ENCODE results near the gene TBC1D9B. TPM values are rescaled to one million over a fixed set of nuclear protein-coding genes. Genes with fewer than 3 reads are reported as not detected.

Gene TBC1D9B
- total RNA-seq = 75.1 TPM

GRCh38 chr5:179907556-179908324 is at the start of gene TBC1D9B:
Gene TBC1D9B, minus strand, starts transcription at chr5:179907897. Its CDS starts 76 bp downstream, at chr5:179907821.

DNA sequence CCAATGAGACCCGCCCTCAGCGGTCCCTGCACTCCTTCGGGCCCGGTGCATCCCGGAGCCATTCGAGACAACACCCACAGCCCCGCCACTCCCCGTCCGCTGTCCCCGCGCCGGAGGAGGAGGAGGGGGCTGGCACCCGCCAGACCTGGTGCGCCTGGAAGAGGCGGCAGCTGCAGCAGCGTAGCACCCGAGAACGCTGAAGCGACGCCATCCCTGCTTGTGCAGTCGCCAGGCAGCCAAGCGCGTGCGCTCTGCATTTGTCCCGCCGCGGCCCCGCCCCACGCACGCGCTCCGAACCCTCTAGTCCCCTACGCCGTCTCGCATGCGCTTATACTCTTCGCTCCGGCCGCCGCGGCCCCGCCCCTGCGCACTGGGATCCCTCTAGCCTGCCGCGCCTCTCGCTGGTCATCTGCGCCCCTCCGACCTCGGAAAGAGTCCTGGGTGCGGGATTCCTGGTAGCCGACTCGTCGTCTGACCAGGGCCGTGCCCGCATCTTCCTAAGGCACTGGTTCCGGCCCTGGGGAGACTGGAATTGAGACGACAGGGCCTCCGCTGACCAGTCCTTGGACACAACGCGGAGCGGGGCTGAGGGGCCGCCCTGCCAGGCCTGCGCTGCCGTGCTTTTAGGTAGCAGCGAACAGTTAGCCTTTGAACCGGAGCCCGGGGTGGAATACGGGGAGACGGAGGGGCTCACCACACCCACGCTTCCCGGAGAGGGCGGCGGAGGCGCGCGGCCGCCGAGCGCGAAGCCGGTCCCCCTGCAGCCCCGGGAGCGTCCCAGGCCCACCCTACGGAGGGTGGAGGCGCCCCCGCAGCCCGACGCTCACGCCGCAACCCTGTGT is 48.9 kb downstream of the TBC1D9B start, which contains the start of gene MRNIP:
Gene MRNIP (minus strand): TSS at position 232 of the 842 bp plus-strand sequence. CDS start 21 bp downstream, at position 211.

DNA sequence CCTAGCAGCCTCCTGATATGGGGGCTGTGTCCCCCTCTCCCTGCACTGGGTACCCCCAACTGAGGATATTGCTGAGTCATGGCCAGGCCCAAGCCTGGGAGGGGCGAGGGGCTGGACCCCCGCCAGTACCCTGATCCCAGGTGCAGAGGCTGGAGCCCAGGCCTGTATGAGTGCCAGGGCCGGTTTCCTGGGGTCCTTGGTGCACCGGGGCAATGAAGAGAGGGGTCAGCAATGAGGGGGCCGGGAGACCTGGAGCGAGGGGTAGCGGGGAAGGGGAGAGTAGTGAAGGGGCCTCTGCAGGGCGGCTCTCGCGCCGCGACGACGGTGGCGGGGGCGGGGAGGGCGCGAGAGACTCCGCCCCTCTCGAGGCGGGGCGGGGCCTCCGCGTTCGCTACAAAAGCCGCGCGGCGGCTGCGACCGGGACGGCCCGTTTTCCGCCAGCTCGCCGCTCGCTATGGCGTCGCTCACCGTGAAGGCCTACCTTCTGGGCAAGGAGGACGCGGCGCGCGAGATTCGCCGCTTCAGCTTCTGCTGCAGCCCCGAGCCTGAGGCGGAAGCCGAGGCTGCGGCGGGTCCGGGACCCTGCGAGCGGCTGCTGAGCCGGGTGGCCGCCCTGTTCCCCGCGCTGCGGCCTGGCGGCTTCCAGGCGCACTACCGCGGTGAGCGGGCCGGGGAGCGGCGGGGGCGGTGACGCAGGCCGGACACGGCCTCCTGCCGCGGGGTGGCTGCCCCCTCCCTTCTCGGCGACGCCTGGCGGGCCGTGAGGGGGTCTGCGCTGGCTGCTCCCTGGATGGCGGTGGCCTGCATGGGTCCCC is 87.0 kb downstream of the TBC1D9B start, which contains the start of gene SQSTM1:
Gene SQSTM1 (plus strand): TSS at position 423 of the 815 bp plus-strand sequence. CDS start 32 bp downstream, at position 455.

Small RNAs within 50 kb of the gene (small RNA-seq; reads per million reads assigned to genes)
- gene RF00019 (ENCODE audit: low replicate concordance) = not detected

Other genes with a start within 250 kb of the TBC1D9B start
- not detected for gene CBY3, start 226.9 kb downstream of the TBC1D9B start, total RNA-seq
- gene CANX, start 208.9 kb downstream of the TBC1D9B start, total RNA-seq = 268 TPM
- gene MAML1, start 175.1 kb downstream of the TBC1D9B start, total RNA-seq = 34.4 TPM
- 6.9 TPM for gene LTC4S, start 113.9 kb downstream of the TBC1D9B start, total RNA-seq
- 81.1 TPM for gene MGAT4B, start 101.0 kb downstream of the TBC1D9B start, total RNA-seq
- 58.8 TPM for gene SQSTM1, start 87.0 kb downstream of the TBC1D9B start, total RNA-seq
- gene MRNIP, start 49.1 kb downstream of the TBC1D9B start, total RNA-seq = 67.6 TPM
- gene RNF130, start 163.9 kb upstream of the TBC1D9B start, total RNA-seq = 191 TPM

Data from parietal lobe (tissue), 2 donors.